Colonic mucosa (tissue), 4 donors: ENCODE results near the gene EGFL7. TPM values are rescaled to one million over a fixed set of nuclear protein-coding genes. Genes with fewer than 3 reads are reported as not detected.

ENCODE experiments used
- DNase-seq: peaks from one replicate; pipeline ENCODE4 v3.0.0-alpha.2; 2020
- H3K27ac ChIP-seq: fragments of 200-600 bp; one replicate; pipeline ENCODE4 v1.8.0; 2021
- H3K27me3 ChIP-seq: fragments of 200-600 bp; one replicate; pipeline ENCODE4 v1.8.0; 2021
- H3K36me3 ChIP-seq: fragments of 200-600 bp; one replicate; pipeline ENCODE4 v1.8.0; 2021
- H3K4me1 ChIP-seq: fragments of 200-600 bp; one replicate; pipeline ENCODE4 v1.8.0; 2021; ENCODE audit warnings: mild to moderate bottlenecking
- H3K4me3 ChIP-seq: fragments of 200-600 bp; one replicate; pipeline ENCODE4 v1.8.0; 2021
- H3K9ac ChIP-seq, 2 donors: one replicate each; pipeline ENCODE4 v1.7.0; 2013; ENCODE audit warnings: control low read depth in 2 of 2, low read depth in 2 of 2, low read length in 2 of 2
- H3K9me3 ChIP-seq: fragments of 200-600 bp; one replicate; pipeline ENCODE4 v1.8.0; 2021
- intact Hi-C: fragments of 100-400 bp; cut with DNase I; formaldehyde crosslinking; loops from one replicate; pipeline ENCODE4 v1.14.1; 2022
- total RNA-seq, 2 donors: library from RNA; stranded (reverse); fragmentation: NEBNext Ultra II Directional in 1 of 2; extraction: Animal tissue kit (Norgen Biotek cat#: 25700) in 1 of 2; gene quantifications; one replicate each; pipeline ENCODE4 v1.2.1, GENCODE V29; 2021
- TF ChIP-seq, protein P1 (sequence below): fragments of 200-600 bp; IDR thresholded peaks from one replicate; pipeline ENCODE4 v1.8.0; 2022; ENCODE audit warnings: antibody characterized with exemption, mild to moderate bottlenecking
- donor health status: healthy.
- donor health status: DM: no; HTN: no; CAD: no.
- donor health status: DM: no; HTN: no; CAD: no.

Gene EGFL7
- total RNA-seq, 2 donors from 2014 or later, result 17.3 to 28.4 TPM

DNA sequence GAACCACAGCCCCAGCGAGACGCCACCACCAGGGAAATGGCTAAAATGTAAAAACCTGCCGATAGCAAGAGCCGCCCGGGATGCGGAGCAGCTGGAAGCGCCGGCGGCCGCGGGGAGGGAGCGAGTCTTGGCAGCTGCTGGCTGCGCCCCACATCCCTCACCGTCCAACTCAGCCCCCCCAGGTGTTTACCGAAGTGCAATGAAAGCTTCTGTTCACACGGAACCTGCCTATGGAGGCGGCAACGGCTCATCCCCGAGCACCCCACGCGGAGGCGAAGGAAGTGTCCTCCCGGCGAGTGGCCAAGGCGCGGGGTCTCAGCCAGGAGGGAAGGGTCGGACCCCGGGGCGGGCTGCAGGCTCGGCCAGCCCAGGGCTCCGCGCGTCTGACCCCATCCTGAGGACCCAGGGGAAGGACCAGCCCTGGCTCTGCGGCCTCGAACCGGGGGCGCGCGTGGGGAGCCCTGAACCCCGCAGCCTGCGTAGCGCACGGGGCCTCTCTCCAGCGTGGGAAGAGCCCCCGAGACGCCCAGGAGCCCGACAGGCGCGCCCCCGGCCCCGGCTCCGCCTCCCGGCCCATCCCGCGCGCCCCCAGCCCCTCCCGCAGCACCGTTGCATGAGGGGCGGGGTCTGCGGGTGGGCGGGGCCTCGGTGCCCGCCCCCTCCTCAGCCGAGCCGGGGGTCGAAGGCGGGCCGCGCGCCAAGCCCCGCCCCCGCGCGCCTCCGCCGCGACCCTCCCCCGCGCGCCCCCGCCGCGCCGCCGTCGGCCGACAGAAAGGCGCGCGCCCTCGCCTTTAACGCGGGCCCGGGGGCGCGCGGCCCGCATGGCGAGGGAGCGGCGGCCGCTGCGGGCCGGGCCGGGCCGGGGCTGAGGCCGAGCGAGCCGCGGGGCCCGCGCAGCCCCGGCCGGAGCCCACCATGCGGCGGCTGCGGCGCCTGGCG is 49.3 kb downstream of the EGFL7 start, which contains the start of gene DIPK1B:
DIPK1B (plus strand) TSS at position 822 of the 939 bp plus-strand sequence; CDS start at position 916, 94 bp downstream.
- no peak for DNase-seq
- intact Hi-C loops, result no loop called here
- Histone ChIP-seq H3K27me3 (peaks cover 26% of the 10 kb centered on the region), H3K27ac (no peak within 1 kb of the TSS), H3K9me3 (no peaks in the 10 kb centered on the region), H3K4me3 (peak within 1 kb of the TSS; percentile 19), H3K36me3 (no peaks in the 10 kb centered on the region), H3K9ac (no peak within 1 kb of the TSS), H3K4me1 (peaks cover 3% of the 10 kb centered on the region)
- TF ChIP-seq, protein P1, sequence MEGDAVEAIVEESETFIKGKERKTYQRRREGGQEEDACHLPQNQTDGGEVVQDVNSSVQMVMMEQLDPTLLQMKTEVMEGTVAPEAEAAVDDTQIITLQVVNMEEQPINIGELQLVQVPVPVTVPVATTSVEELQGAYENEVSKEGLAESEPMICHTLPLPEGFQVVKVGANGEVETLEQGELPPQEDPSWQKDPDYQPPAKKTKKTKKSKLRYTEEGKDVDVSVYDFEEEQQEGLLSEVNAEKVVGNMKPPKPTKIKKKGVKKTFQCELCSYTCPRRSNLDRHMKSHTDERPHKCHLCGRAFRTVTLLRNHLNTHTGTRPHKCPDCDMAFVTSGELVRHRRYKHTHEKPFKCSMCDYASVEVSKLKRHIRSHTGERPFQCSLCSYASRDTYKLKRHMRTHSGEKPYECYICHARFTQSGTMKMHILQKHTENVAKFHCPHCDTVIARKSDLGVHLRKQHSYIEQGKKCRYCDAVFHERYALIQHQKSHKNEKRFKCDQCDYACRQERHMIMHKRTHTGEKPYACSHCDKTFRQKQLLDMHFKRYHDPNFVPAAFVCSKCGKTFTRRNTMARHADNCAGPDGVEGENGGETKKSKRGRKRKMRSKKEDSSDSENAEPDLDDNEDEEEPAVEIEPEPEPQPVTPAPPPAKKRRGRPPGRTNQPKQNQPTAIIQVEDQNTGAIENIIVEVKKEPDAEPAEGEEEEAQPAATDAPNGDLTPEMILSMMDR, result no peak

DNA sequence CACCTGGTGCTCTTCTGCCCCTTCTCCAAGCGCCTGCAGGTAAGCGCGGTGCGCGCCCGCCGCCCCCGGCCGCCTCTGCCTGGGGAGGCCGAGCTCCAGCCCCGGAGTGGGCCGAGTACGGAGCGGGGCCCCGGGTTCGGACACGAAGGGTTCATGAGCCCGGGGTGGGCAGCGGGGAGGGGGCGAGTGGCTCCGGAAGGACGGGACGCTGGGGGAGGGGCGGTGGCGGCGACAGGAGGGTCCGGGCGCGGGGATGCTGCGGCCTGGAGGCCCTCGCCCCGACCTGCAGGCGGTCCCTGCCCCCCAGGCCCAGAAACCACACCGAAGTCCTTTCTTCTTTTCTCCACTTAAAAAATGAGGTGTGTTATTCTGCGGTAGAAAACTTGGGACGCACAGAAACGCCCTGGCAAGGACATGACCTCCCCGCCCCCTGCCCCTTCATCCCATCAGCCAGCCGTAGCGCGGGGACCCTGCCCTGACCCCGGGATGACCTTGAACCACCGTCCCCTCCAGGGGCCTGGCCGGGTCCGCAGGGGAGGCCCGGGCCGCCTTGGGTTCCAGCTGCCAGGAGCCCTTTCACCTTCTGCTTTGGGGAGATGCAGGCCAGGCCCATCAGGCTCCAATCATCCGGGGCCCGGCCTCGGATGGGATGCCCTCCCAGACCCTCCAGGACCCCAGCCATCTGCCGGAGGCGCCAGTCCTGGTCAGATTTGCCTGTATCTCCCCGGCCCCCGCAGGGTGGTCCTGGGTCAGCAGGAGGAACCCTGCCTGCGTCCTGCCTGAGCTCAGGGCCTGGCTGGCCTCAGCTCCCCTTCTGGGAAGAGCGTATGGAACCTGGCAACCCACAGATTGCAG is 50.2 kb downstream of the EGFL7 start:
- intact Hi-C loops, result no loop called here
- TF ChIP-seq, protein P1, result no peak
- H3K36me3 ChIP-seq, result no peaks in the 10 kb centered on the region
- H3K4me1 ChIP-seq, result peaks cover 3% of the 10 kb centered on the region
- peak overlapping the region; percentile 19 for H3K4me3 ChIP-seq
- no peaks in the 10 kb centered on the region for H3K9me3 ChIP-seq
- no peak overlapping the region for H3K9ac ChIP-seq
- no peak overlapping the region for H3K27ac ChIP-seq
- H3K27me3 ChIP-seq, result peaks cover 26% of the 10 kb centered on the region
- DNase-seq, result no peak

DNA sequence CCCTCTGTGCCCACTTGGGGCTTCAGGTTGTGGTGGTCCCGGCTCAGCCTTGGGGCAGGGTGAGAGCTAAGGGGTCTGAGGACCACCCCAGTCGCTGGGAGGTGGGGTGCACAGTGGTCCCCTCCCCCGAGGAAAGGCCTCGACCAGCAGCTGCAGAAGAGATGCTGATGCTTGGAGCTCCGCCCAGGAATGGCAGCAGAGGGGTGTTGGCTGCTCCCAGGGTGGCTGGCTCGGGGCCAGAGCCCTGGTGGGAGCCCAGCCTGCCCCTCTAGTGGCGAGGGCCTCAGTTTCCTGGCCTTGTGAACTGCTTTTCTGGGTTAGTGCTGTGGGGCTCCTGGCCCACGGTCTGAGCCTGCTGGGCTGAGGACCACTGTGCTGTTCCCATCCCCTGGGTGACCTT is 50.8 kb downstream of the EGFL7 start:
- H3K27me3 ChIP-seq, result peaks cover 26% of the 10 kb centered on the region
- no peak overlapping the region for H3K27ac ChIP-seq
- DNase-seq, result no peak

DNA sequence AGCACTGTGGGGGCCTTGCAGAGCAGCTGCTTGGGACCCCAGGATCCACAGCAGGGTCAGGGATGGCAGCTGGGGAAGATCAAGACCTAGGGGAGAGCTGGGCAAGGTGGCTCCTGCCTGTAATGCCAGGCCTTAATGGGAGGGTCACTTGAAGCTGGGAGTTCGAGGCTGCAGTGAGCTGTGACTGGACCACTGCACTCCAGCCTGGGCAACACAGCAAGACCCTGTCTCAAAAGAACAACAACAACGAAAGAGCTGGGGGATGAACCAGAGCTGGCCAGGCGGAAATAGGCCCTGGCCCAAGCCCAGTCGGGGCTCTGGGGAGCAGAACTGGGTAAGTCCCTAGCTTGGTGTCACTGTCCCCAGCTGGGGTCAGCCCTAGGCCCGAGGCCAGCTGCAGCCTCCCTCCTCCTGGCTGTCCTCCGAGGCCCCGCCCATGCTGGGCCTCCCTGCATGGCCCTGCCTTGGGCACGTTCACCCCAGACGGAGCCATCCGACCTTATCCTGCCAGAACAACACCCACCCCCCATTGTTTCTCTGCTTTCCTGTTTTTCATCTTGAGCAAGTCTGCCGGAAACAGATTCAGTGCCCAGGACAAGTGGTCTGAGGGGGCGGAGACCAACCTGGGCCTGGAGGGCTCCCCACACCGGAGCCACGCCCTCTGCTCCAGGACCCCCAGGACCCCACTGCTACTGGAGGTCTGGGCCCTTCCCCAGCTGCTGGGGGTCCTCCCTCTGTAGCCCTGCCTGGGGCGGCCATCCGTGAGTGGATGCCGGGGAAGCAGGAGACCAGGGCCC is 51.6 kb downstream of the EGFL7 start:
- no peak for DNase-seq
- TF ChIP-seq, protein P1, result no peak
- H3K4me3 ChIP-seq, result no peak overlapping the region
- H3K9me3 ChIP-seq, result no peaks in the 10 kb centered on the region
- H3K9ac ChIP-seq, result no peak overlapping the region
- intact Hi-C loops, result no loop called here
- H3K27ac ChIP-seq, result no peak overlapping the region
- H3K4me1 ChIP-seq, result peaks cover 3% of the 10 kb centered on the region
- no peaks in the 10 kb centered on the region for H3K36me3 ChIP-seq
- H3K27me3 ChIP-seq, result peaks cover 26% of the 10 kb centered on the region

More for the DNA sequence above, 50.8 kb downstream of the EGFL7 start:
- TF ChIP-seq, protein P1, result no peak
- Histone ChIP-seq H3K36me3 (no peaks in the 10 kb centered on the region), H3K9ac (no peak overlapping the region), H3K9me3 (no peaks in the 10 kb centered on the region), H3K4me3 (no peak overlapping the region), H3K4me1 (peaks cover 3% of the 10 kb centered on the region)
- intact Hi-C loops, result no loop called here

DNA sequence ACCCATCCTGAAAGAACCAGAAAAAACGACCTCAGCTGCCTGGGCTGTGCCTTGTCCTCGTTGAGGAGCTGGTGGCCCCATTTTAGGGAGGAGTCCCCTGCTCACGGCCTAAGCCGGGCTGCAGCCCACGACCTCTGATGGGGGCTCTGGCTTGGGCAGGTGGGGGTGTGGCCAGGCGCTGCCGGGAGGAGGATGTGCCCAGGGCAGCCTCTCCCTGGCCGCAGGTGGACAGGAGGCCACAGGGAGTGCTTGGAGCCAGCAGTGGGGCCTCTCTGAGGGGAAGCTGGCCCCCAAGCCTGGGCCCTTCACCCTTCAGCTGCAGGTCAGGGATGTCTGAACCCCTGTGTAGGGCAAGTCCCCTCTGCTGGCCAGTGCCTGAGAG is 52.2 kb downstream of the EGFL7 start:
- no peak for DNase-seq
- intact Hi-C loops, result no loop called here
- no peak overlapping the region for H3K9ac ChIP-seq
- no peak overlapping the region for H3K27ac ChIP-seq
- H3K4me1 ChIP-seq, result peaks cover 3% of the 10 kb centered on the region
- TF ChIP-seq, protein P1, result no peak
- H3K36me3 ChIP-seq, result no peaks in the 10 kb centered on the region
- no peaks in the 10 kb centered on the region for H3K9me3 ChIP-seq
- H3K27me3 ChIP-seq, result peaks cover 26% of the 10 kb centered on the region
- no peak overlapping the region for H3K4me3 ChIP-seq
